GM18868 (cell line): ENCODE results near the gene SNAP25.

Experiments used
- ATAC-seq: cut with Tn5 transposase; IDR thresholded peaks from one replicate; pipeline ENCODE4 v1.9.1; 2021; ENCODE audit warnings: mild to moderate bottlenecking, moderate library complexity; ENCODE audit not compliant: unreplicated experiment

SNAP25 gene

GRCh38 chr20:10261702-10262101 lies 43.1 kb downstream of the SNAP25 start:
- ATAC-seq: no peak

GRCh38 chr20:10263385-10264165 lies 44.9 kb downstream of the SNAP25 start:
- no peak for ATAC-seq

- no peak for ATAC-seq
These were observed 45.5 kb downstream of the SNAP25 start for GRCh38 chr20:10264166-10264558.

GRCh38 chr20:10268636-10269035 lies 50.0 kb downstream of the SNAP25 start:
- no peak for ATAC-seq

- no peak for ATAC-seq
These were observed 52.0 kb downstream of the SNAP25 start for GRCh38 chr20:10270630-10271029.

GRCh38 chr20:10271494-10272219 lies 53.0 kb downstream of the SNAP25 start:
- no peak for ATAC-seq

- ATAC-seq: no peak
These were observed 58.4 kb downstream of the SNAP25 start for GRCh38 chr20:10276878-10277580.

- no peak for ATAC-seq
These were observed 59.0 kb downstream of the SNAP25 start for GRCh38 chr20:10277616-10278015.

GRCh38 chr20:10278412-10278811 lies 59.8 kb downstream of the SNAP25 start:
- ATAC-seq: no peak

- ATAC-seq: no peak
These were observed 61.6 kb downstream of the SNAP25 start for GRCh38 chr20:10280018-10280908.

- no peak for ATAC-seq
These were observed 63.3 kb downstream of the SNAP25 start for GRCh38 chr20:10281911-10282310.

- ATAC-seq: no peak
These were observed 64.4 kb downstream of the SNAP25 start for GRCh38 chr20:10282979-10283456.

- ATAC-seq: no peak
These were observed 67.7 kb downstream of the SNAP25 start for GRCh38 chr20:10286356-10286755.

- no peak for ATAC-seq
These were observed 69.8 kb downstream of the SNAP25 start for GRCh38 chr20:10288421-10288820.

- ATAC-seq: no peak
These were observed 70.5 kb downstream of the SNAP25 start for GRCh38 chr20:10288954-10289646.

GRCh38 chr20:10291568-10292248 lies 73.1 kb downstream of the SNAP25 start:
- ATAC-seq: no peak

- ATAC-seq: no peak
These were observed 78.6 kb downstream of the SNAP25 start for GRCh38 chr20:10297223-10297622.

- ATAC-seq: no peak
These were observed 79.1 kb downstream of the SNAP25 start for GRCh38 chr20:10297684-10298240.
